HG03575 (cell line): ENCODE results near the gene OCA2.
"Not testable (repeated sequence)": the region's sequence is repeated elsewhere in the genome, so short reads cannot be mapped to it uniquely, and the experiment has no call there.

Experiments
- ATAC-seq: cut with Tn5 transposase; IDR thresholded peaks from one replicate; pipeline ENCODE4 v1.9.1; 2021; ENCODE audit not compliant: unreplicated experiment, insufficient number of reproducible peaks, low FRiP score; ENCODE audit errors: extremely low read depth

OCA2 gene

GRCh38 chr15:27741226-27741860 is 357.8 kb downstream of the OCA2 start:
- no peak for ATAC-seq

GRCh38 chr15:27734785-27735495 is 364.2 kb downstream of the OCA2 start:
- no peak for ATAC-seq

GRCh38 chr15:27731776-27732175 is 367.3 kb downstream of the OCA2 start:
- ATAC-seq: no peak

GRCh38 chr15:27730868-27731267 is 368.2 kb downstream of the OCA2 start:
- ATAC-seq: no peak

- no peak for ATAC-seq
Observed at GRCh38 chr15:27725731-27726130, 373.4 kb downstream of the OCA2 start.

GRCh38 chr15:27723821-27724220 is 375.3 kb downstream of the OCA2 start:
- no peak for ATAC-seq

- no peak for ATAC-seq
Observed at GRCh38 chr15:27722102-27722501, 377.0 kb downstream of the OCA2 start.

- no peak for ATAC-seq
Observed at GRCh38 chr15:27714675-27715074, 384.4 kb downstream of the OCA2 start.

- ATAC-seq: not testable (repeated sequence)
Observed at GRCh38 chr15:27713850-27714249, 385.3 kb downstream of the OCA2 start.

GRCh38 chr15:27707257-27707656 is 391.9 kb downstream of the OCA2 start:
- ATAC-seq: no peak

GRCh38 chr15:27706300-27706699 is 392.8 kb downstream of the OCA2 start:
- ATAC-seq: no peak

- no peak for ATAC-seq
Observed at GRCh38 chr15:27705056-27705455, 394.1 kb downstream of the OCA2 start.
